GM12873 (cell line): ENCODE measurements around the gene CELF4.

ENCODE experiments used
- TF ChIP-seq, protein P1 (sequence below): IDR thresholded peaks from 2 replicates; pipeline ENCODE4 v1.5.1; 2012; ENCODE audit warnings: low read depth, mild to moderate bottlenecking, moderate library complexity, low read length, control low read depth; ENCODE audit not compliant: insufficient read depth; ENCODE audit errors: missing control alignments

The CELF4 gene

DNA sequence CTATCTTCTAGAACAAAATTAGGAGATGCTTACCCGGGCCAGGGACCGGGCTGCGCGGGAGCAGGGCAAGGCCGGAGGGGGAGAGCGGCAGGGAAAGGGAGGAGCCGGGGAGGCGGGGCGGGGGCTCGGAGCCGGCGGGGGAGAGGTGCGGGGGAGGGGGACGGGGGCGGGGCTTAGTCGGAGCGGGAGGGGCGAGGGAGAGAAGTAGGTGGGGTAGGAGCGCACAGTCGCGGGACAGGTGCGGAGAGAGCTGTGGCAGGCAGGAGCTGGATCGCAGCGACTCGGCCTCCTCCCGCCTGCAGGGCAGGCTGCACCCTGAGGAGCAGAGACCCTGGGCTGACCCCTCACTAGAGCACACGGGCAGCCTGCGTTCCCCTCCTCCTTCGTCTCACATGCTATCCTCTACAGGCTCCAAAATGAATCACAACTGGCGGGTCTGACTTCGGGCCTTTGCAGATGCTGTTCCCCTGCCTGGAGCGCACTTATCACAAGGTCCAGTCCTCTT lies 290.3 kb downstream of the CELF4 start:
- TF ChIP-seq, protein P1, sequence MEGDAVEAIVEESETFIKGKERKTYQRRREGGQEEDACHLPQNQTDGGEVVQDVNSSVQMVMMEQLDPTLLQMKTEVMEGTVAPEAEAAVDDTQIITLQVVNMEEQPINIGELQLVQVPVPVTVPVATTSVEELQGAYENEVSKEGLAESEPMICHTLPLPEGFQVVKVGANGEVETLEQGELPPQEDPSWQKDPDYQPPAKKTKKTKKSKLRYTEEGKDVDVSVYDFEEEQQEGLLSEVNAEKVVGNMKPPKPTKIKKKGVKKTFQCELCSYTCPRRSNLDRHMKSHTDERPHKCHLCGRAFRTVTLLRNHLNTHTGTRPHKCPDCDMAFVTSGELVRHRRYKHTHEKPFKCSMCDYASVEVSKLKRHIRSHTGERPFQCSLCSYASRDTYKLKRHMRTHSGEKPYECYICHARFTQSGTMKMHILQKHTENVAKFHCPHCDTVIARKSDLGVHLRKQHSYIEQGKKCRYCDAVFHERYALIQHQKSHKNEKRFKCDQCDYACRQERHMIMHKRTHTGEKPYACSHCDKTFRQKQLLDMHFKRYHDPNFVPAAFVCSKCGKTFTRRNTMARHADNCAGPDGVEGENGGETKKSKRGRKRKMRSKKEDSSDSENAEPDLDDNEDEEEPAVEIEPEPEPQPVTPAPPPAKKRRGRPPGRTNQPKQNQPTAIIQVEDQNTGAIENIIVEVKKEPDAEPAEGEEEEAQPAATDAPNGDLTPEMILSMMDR, result no peak

DNA sequence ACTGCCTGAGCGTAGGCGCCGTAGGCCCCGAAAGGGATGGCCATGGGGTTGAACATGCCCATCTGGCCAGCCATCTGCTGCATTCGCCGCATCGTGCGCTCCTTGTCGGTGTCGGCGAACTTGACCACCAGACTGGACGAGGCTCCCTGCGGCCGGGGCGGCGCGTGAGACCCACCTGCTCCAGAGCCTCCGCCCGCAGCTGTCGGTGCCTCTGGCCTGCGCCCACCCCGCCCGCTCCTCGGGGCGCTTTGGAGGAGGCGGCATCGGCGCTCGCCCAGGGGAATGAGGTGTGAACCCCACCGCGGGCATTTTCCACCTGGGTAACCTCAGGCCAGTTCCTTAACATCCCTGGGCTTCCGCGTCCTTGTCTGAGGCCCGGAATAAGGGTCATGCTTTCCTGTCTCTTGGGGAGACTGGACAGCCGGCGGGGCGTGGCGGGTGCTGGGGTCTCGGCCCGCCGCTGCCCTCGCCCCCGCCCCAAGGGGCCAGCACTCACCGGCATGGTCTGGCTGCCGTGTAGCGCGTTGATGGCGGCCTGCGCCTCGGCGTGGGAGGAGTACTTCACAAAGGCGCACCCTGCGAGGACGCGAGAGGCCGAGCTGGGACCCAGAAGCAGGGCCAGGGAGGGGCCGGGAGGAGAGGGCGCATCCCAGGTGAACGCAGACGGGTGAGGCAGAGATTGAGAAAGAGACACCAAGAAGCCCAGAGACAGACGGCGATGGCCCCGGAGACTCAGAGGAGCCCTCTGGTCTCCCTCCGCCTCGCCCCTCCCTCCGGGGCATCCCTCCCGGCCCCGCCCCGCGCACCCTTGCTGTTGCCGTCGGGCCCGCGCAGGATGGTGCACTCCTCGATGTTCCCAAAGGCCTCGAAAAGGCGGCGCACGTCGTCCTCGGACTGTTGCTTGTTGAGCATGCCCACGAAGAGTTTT lies 291.0 kb downstream of the CELF4 start:
- TF ChIP-seq, protein P1, result no peak

DNA sequence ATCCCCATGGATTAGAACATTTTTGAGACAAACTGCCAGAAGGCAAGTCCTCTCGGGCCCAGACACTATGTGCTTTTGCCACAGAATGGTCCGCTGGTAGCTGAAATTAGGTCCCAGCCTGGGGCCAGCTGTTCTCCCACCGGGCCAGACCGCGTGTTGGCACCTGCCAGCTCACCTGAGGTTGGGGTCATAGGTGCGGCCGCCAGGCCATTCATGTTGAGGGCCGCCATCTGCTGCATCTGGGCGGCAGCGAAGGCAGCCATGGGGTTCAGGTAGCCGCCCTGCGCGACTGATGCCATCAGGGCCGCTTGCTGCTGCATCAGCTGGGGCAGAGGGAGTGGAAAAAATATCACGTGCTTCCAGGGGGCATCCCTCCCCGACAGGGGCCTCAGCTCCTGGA lies 292.8 kb downstream of the CELF4 start:
- TF ChIP-seq, protein P1, result no peak

DNA sequence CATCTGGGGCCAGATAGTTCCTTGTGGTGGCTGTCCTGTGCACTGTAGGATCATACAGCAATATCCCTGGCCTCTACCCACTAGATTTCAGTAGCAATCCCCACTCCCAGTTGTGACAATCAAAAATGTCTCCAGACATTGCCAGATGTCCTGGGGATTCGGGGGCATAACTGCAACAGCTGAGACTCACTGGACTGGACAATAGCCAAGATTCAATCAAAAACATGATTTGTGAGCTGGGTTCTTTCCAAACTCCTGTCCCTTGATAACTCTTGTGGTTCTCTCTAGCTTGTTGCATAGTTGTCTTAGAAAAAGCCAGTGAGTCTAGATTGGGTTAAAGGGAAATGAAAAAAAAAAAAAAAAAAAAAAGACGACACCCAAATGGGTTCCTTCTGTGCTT lies 293.4 kb downstream of the CELF4 start:
- TF ChIP-seq, protein P1, result no peak

- TF ChIP-seq, protein P1, result no peak
Observed at GRCh38 chr18:37270666-37271052, 294.9 kb downstream of the CELF4 start.

GRCh38 chr18:37270038-37270665 lies 295.4 kb downstream of the CELF4 start:
- TF ChIP-seq, protein P1, result no peak

- TF ChIP-seq, protein P1, result peak; percentile 55
Observed at GRCh38 chr18:37266290-37266689, 299.3 kb downstream of the CELF4 start.
